ENCODE data around the gene CHURC1. TPM values are rescaled to one million over a fixed set of nuclear protein-coding genes. Genes with fewer than 3 reads are reported as not detected.

CHURC1 gene
- total RNA-seq: 60.9 and 62.2 TPM in 2 replicates

DNA sequence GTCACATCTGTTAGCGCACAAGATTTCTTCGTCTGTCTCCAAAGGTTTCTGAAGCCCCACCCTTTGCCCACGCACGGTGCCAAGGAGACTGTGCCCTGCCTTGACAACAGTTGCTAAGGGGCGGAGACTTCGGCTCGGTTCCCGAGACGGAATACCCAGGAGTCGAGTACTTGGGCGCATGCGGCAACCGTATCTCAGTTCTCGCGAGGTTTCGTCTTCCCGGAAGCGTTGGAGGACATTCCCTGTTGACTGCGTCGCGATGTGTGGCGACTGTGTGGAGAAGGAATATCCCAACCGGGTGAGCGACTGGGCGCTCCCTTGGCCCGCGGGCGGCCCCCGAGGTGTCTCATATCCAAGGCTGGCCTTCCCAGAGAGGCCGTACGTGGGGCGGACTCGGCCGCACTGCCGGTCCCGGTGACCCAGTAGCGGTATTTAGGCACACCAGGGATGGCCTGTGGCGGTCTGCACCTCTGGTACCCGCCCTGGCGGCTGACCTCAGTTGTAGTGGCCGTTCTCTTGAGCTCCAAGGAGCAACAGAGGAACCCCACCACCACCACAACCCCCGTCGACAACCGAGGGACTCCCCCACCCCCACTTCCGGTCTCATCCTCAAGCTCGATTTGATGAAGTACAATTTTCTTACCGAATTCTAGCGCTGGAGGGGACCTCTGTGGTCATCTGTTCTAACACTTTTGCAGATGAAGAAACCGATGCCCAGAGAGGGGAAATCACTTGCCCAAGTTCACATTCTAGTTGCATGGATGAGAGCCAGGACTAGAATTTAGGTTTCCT lies at the start of gene CHURC1:
Gene CHURC1 (plus strand): TSS at position 219 of the 792 bp plus-strand sequence. CDS start 41 bp downstream, at position 260.
- DNase-seq: peak; percentile 99

DNA sequence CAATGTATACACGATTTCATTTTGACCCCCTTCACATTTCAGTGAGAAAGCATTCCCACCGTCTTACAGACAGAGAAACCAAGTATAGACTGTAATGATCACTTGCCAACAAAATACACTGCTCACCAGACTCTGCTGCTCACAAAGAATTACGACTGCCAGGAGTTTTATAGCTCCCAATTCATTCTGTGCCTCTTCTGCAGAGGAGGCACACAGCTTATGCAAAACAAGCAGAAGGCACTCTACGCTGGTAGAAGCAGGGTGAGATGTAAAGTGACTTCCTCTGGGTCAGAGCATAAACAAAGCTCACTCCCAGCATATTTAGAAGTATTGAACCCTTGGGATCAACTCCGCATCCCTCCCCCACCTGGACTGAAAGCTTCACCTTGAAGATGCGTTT lies 49.1 kb upstream of the CHURC1 start:
- no peak for DNase-seq

DNA sequence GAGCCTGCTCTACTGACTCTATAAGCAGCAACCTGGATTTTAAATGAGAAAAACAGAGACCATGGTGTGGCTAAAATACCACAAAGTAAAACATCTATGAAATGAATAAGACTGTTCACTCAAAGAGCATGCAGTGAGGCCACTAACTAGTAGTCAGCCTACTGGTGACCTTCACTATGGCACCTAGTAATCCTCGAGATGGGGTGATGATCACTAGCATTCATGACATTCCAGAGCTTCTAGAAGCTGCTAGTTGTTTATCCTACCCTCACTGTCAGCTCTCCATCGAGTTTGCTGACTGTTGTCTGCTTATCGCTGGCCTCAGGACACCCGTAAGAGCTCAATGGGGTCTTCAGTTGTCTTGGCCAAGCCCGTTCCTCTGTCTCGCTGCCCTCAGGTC lies 48.3 kb upstream of the CHURC1 start:
- DNase-seq: no peak

DNA sequence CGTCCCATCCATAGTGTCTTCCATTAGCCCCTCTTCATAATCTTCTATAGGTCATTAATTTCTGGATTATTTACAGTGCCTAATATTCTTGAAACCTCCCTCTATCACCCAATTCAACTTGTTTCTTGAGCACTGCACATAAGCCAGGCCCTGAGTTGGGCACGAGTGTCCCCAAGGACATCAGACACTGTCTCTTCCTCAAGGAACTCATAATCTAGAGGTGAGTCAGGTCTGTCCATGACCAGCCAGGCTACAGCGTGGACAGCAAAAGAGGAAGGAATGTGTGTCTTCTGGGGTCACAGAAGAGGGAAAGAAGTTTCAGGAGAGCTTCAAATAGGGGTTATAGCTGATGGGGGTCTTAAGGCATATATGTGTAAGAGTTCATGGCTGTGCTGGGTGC lies 47.1 kb upstream of the CHURC1 start:
- DNase-seq: no peak

DNA sequence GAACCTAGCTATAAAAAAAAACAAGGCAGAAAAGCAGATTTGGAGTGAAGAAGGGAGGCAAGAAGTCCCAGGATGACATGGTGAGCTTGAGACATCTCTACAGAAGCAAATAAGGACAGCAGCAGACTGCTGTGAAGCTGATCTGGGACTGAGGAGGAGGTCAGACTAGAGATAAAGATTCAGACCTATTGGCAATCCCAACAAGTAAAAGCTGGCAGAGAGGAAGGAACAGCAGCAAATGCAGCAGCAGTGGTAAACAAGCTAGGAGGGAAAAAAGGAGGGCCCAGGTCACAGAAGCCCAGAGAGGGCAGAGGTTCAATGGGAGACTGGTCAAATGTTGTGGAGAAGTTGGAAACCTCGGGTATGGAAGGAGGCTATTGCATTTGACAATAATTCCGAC lies 45.9 kb upstream of the CHURC1 start:
- no peak for DNase-seq

DNA sequence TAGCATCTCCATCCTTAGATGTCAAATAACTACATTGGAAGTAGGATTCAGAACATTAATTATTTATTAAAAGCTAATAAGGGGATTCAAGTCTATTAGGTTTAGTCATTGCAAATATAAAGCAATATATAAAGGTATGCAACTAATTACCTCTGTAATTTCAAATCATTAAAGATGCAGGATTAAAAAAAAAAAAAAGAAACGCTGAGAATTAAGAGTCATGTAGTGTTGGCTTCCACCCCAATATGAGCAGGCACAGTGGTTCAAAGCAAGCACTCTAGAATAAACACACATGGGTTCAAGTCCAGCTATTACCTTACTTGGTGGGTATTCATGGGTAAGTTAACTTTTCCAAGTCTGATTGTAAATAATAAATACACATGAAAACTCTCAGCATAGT lies 45.4 kb upstream of the CHURC1 start:
- no peak for DNase-seq

DNA sequence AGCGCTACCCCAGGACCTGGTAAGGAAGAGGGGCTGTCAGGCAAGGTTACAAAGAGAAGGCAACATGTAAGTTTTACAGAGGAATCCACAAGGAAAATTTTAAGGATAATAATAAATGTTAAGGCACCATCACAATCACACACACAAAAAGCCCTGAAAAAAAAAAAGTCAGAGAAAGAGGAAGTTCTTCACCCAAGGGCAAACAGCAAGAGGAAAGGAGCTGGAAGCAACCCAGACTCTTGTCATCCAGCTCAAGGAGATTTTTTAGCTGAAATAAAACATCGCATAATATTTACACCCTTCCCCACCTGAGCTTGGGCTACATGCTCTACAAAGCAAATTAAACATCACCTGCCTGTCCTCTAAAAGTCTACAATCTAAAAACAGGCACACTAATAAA lies 44.1 kb upstream of the CHURC1 start:
- no peak for DNase-seq

DNA sequence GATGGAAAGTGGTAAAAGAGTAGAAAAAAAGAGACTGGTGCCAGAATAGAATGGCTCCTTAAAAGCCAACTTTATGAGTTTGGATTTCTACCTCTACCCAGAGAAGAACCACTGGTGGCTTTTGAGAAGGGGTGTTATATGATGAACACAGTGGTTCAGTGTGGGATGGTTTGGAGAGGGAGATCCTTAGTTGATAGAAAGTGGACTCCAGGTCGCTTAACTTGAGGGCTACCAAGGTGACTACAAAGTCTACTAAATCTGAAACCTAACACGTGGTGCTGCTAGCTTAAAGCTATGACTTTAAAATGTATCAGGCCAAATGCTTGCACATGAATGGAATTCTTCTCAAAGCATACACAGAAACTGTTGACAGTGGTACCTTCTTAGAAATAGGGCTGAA lies 42.9 kb upstream of the CHURC1 start:
- no peak for DNase-seq

DNA sequence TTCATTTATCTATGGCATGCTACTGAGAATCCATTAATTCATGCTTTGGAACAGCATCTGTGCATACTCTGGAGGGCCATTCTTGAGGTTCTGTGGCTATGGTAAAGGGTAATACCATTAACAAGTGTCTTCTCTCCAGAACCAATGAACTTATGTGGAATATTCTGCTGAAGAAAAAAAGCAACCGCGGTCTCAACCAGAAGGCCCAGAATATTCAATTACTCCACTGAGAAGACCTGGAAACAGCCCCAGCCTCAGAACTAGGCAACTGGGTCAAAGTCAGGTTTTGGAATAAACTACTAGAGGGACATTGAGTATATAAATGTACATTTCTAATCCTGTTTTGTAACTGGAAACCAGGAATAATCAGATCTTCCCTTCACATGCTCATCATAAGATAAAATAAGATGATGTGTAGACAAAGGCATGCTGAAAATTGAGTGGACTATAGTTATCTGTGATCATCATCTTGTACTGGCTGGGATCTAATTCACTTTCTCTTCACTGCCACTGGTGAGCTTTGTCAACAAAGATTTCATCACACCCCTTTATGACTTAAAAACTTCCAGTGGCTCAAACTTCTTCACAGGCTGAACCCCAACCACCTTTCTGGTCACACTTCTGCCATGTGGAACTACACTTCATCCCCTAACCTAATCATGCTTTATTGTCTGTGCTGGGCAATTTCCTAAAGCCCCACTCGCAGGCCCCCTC lies 40.6 kb upstream of the CHURC1 start:
- no peak for DNase-seq

DNA sequence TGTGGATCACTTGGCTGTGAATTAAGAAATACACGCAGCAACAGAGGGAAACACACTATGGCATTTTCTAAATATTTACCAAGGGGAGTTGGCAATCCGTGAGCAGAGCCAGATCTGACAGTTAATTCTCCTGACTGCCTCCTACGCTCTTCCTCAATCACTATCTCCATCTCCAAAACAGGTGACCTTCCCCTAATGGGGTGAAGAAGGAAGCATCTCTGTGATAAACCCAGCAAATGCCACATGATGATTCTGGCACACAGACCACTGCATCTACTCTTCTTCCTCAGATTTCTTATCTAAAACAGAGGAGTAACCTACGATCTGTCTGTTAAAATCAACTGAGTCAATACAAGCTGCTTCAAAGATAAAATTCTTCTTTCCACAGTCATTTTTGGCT lies 38.9 kb upstream of the CHURC1 start:
- no peak for DNase-seq

DNA sequence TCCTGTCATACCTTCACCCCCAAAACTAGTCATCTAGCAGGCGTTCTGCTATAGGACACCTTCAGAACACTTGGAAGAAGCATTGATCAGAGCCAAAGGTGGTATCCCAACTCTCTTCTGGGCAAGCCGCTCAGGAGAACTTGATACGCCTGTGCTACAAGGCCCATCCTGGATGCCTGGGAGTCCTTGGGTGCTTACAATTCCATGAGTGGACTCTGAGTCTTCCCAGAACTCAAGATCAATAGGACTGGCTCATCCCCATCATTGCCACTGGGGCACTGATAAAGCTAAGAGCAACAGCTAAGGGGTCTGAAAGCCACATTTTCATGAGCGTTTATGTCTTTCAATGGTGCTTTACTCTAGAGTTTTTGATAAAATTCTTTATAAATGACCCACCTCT lies 36.4 kb upstream of the CHURC1 start:
- no peak for DNase-seq

DNA sequence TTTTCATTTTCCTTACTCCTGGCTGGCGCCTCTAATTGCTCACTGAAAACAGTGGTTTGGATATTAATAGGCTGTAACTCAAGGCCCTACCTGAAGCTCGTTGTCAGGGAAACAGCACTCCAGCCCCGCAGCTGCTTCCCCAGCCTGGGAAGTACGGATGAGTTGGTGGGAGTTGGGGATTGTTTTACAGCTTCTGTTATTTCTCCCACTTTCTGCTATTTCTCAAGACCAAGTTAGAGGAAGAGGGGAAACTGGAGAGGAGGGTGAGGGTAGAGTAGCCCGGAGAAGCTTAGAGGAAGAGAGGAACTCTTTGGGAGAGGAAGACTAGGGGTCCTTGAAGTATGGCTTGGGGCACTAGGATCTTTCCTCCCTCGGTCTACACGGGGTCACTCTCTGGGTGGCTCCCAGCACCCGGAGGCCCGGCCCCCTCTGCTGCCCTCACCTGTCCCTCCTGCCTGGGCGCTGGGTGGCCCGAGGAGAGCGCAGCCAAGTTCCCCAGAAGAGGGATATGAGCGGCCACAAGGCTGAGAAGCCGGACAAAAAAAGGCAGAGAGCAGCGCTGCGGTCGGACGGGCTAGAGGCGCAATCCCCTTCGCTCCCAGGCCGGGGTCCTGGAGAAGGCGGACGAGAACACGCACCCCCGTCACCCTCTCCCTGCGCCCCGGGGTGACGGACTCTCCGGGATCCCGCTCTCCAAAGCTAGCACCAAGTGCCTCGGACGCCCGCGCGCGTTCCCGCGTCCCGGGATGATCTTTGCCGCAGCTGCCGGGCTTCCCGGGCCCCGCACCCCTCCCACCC lies 35.2 kb upstream of the CHURC1 start:
- DNase-seq: no peak

DNA sequence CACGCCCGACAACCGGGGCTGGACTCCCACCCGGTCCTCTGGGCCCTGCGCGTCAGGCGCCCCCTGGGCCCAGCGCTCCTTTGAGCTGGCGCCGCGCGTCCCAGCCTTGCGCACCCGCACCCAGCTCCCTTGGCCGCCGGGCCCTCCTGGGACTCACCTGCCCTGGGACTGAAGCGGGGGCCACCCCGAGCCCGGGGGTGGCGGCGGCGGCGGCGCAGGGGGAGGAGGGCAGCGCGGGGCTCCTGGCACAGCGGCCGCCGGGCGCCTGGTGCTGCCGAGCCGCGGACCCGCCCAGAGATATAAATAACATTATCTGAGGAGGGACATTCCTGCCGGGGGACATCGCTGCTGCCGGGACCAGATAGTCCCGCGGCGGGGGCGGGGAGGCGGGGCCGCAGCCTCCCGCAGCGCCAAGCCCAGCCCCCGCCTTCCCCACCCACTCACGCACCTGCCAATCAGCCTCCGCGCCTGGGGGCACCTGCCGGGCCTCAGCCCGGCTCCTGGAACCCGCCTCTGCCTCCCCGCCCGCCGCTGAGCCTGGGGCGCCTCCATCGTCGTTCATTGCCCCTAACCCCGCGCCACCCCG lies 34.5 kb upstream of the CHURC1 start, which contains the start of gene SPTB:
Gene SPTB (minus strand): TSS at position 273 of the 586 bp plus-strand sequence. CDS start 56,813 bp downstream, outside the sequence.
- no peak for DNase-seq

DNA sequence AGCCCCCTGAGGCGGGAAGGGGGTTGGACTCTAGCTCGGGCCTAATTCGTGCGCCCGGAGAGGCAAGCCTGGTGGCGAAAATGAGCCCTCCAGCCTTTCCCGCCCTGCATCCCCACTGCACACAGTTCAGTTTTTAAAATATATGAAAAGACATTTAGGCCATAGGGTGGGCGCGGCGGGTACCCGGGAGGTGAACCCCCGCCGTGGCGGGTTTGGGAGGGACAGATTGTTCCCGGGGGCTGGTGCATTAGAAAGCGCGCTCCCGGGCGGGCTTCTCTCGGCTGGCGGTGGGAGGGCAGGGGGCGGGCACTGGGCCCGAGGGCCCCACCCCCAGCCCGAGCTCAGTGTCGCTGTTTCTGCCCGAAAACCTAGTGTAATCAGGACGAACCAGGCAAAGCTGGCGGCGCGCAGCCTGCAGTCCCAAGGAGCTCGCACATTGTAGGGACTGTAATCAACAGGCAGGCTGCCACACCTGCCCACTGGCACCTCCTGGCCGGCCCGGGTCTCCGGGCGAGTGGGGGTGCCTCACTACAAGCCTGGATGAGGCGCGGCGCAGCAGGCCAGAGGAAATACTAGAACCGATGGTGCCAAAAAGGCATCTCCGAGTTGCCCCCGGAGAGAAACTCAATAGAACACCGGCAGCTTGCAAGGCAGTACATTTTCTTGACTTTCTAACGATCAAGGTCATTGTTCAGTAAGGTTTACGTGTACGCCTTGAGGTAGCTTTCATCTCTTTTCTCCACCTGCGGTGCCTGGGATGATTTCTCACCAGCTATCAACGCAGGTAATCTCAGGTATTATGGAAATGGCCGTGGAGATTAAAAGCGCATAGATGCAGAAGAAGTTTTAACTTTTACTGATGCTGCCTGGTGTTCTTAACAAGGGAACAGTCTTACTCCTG lies 33.8 kb upstream of the CHURC1 start:
- DNase-seq: peak; percentile 15

DNA sequence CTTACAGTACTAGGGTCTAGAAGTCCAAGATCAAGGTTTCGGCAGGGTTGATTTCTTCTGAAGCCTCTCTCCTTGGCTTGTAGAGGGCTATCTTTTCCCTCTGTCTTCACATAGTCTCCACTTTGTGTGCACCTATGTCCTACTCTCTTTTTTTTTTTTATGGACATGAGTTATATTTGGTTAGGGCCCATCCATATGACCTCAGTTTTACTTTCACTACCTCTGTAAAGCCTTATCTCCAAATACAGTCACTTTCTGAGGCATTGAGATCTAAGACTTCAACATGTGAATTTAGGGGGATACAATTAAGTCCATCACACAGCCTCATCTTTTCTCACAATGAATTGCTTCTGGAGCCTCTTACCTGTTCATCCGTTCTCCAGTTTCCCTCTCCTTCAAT lies 28.7 kb upstream of the CHURC1 start:
- DNase-seq: no peak

DNA sequence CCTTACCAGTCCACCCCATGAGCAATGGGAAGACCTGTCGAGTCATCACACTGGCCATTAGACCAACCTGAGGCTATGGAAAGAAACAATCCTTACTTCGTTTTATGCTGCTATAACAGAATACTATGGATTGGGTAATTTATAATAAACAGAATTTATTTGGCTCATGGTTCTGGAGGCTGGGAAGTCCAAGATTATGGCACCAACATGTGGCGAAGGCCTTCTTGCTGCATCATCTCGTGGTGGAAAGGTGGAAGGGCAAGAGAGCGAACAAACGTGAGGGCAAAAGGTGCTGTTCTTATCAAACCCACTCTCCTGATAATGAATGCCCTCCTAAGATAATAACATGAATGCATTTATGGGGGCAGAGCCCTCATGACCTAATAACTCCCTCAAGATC lies 24.9 kb upstream of the CHURC1 start:
- DNase-seq: no peak

DNA sequence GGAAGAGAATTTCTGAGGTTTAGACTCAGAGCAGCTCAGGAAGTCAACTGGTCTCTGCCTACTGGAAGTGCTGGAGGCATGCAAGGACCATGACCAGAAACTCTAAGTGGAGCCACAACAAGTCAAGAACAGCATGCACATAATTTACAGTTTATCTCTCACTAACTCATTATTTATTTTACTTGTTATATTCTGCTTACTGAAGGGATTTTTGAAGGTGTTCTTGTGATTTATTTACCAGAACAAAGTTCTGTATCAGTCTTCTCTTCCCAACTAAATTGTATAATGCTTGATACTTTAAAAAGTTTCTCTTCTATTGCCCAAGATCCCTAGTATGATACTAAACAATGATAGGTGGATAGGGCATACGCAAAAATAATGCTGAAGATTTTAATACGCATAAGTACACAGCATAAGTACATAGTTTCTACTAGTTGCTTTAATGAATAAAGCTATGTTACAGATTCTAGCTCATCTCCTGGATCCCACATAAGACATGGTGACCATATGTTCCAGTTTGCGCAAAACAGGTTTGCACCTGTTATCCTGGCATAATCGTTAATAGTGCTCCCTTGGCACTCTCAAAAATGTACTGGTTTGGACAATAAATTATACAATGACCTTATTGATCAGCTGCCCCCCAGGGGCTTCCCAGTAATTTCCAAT lies 22.9 kb upstream of the CHURC1 start:
- no peak for DNase-seq

DNA sequence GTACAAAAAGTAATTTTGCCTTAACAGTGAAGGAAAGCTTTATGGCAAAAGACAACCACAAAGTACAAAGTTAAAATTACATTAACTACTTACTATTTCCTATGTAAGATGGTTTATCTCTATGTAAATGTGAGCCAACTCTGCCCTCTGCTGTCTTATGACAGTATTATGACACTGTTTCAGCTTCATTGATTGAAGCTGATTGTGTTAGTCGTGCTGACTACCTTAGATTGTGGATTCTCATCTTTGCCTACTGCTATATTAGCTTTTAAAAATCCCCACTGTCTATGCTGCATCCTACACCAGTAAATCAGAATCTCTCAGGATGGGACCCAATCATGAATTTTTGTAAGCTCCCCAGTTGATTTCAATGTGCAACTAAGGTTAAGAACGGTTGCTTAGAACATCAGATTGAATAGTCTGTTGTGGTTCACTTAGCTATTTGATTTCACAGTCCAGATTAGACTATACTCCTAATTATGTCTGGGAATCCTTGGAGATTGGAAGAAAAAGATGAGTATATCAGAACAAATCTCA lies 22.3 kb upstream of the CHURC1 start:
- peak; percentile 78 for DNase-seq

DNA sequence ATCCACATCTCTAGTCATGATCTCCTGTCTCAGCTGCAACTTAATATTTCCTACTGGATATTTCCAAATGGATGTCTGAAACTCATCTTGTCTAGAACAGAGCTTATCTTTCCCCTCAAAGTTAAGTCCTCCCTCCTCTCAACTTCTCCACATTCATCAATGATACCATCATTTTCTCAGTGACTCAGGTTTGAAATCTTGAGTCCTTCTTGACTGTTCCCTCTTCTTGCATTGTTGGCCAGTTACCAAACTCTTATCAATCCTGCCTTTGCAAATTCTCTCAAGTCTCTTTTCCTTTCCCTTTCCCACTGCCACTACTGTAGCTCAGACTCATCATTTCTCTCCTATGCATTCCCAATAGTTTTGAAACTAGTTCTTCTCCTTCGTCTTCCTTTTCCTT lies 14.3 kb upstream of the CHURC1 start:
- DNase-seq: no peak

DNA sequence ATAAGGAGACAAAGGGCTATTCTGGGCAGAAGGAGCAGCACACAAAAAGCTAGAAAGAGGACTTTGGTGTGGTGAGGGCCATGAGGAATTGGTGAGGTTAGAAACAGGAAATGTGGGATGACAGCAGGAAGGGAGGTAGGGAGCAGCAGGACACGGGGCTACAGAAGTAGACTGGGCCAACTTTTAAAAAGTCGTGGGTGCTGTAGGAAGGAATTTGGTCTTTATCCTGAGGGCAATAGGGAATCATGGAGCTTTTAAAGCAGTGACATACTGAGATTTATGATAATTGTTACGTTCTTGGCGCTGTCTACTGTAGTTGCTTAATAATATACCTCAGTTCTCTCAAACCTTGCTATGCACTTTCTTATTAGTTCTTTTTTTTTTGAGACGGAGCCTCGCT lies 8.2 kb upstream of the CHURC1 start:
- no peak for DNase-seq

Data from dermis blood vessel endothelial cell (primary cell).